PC-9 (cell line): ENCODE data around the gene ZDHHC11B. TPM values are rescaled to one million over a fixed set of nuclear protein-coding genes. Genes with fewer than 3 reads are reported as not detected.

Experiments
- BruUV-seq: library from RNA; stranded (reverse); fragments of 400-500 nt; replicated peaks from 2 replicates; lab custom pipeline; 2021; lab: Mats Ljungman, UMichigan
- CTCF ChIA-PET: fragments of 300-600 bp; sonication (Branson Sonifier 250); formaldehyde crosslinking; loops from one replicate; lab custom pipeline; 2022; ENCODE audit warnings: antibody characterized with exemption; lab: Charles Lee
- POLR2A ChIA-PET: fragments of 300-600 bp; sonication (Branson Sonifier 250); formaldehyde crosslinking; loops from one replicate; lab custom pipeline; 2022; ENCODE audit warnings: antibody characterized with exemption; ENCODE audit not compliant: unreplicated experiment; lab: Charles Lee
- DNase-seq, 2 experiments: peaks; one replicate each; pipeline versions ENCODE4 v3.0.0 to v3.0.0-alpha.2; 2015 to 2022; ENCODE audit warnings: mixed read lengths in 1 of 2
- H2AFZ ChIP-seq: fragments of 200-600 bp; sonication (generic); 2 replicates; pipeline ENCODE4 v1.8.1; 2017; ENCODE audit warnings: antibody characterized with exemption
- H3F3A ChIP-seq: fragments of 200-600 bp; sonication (generic); 2 replicates; pipeline ENCODE4 v1.8.1; 2017; ENCODE audit warnings: antibody characterized with exemption, mild to moderate bottlenecking, low read depth; ENCODE audit not compliant: insufficient read depth
- H3K27ac ChIP-seq: fragments of 200-600 bp; sonication (generic); 2 replicates; pipeline ENCODE4 v1.6.1; 2016; ENCODE audit warnings: mixed run types
- H3K27me3 ChIP-seq: fragments of 200-600 bp; sonication (generic); 2 replicates; pipeline ENCODE4 v1.6.1; 2016; ENCODE audit warnings: low read depth, mixed run types; ENCODE audit not compliant: insufficient read depth
- H3K36me3 ChIP-seq: fragments of 200-600 bp; sonication (generic); 2 replicates; pipeline ENCODE4 v1.6.1; 2016; ENCODE audit warnings: low read depth, mixed run types
- H3K4me1 ChIP-seq: fragments of 200-600 bp; sonication (generic); replicated peaks from 2 replicates; pipeline ENCODE4 v1.6.1; 2016; ENCODE audit warnings: mixed run types; ENCODE audit not compliant: insufficient read depth
- H3K4me2 ChIP-seq: fragments of 200-600 bp; sonication (generic); 2 replicates; pipeline ENCODE4 v1.6.1; 2017; ENCODE audit warnings: mixed run types
- H3K4me3 ChIP-seq: fragments of 200-600 bp; sonication (generic); 2 replicates; pipeline ENCODE4 v1.6.1; 2016; ENCODE audit warnings: mixed run types
- H3K79me2 ChIP-seq: fragments of 200-600 bp; sonication (generic); 2 replicates; pipeline ENCODE4 v1.6.1; 2017; ENCODE audit warnings: low read depth, mixed run types
- H3K9me2 ChIP-seq: fragments of 200-600 bp; sonication (generic); 2 replicates; pipeline ENCODE4 v1.8.1; 2017; ENCODE audit warnings: mild to moderate bottlenecking; ENCODE audit not compliant: insufficient read depth
- H3K9me3 ChIP-seq: fragments of 200-600 bp; sonication (generic); 2 replicates; pipeline ENCODE4 v1.8.1; 2016; ENCODE audit warnings: low read depth; ENCODE audit not compliant: insufficient read depth
- H4K20me1 ChIP-seq: fragments of 200-600 bp; sonication (generic); 2 replicates; pipeline ENCODE4 v1.8.1; 2017; ENCODE audit not compliant: insufficient read depth
- CTCF ChIP-seq: fragments of 200-600 bp; sonication (generic); conservative IDR thresholded peaks from 2 replicates; pipeline ENCODE4 v1.6.1; 2017; ENCODE audit warnings: mixed run types, antibody characterized with exemption, mild to moderate bottlenecking, moderate library complexity
- EZH2 ChIP-seq: fragments of 200-600 bp; sonication (generic); IDR thresholded peaks from 2 replicates; pipeline ENCODE4 v1.8.0; 2017; ENCODE audit warnings: antibody characterized with exemption, low read depth
- intact Hi-C: fragments of 100-400 bp; cut with micrococcal nuclease; formaldehyde crosslinking; loops from one replicate; pipeline ENCODE4 v1.10.0; 2022; ENCODE audit not compliant: unreplicated experiment
- total RNA-seq: library from RNA; stranded (reverse); gene quantifications from 2 replicates; pipeline ENCODE4 v1.2.3, GENCODE V29; 2021

ZDHHC11B gene
- total RNA-seq, 1 experiment from 2014 or later: 0.41 TPM

GRCh38 chr5:820245-820644 lies 35.7 kb upstream of the ZDHHC11B start:
- Histone ChIP-seq H3K4me2 (no peak overlapping the region), H3K79me2 (no peaks in the 10 kb centered on the region), H3K27me3 (peaks cover 90% of the 10 kb centered on the region), H3K9me2 (no peaks in the 10 kb centered on the region), H3K4me1 (no peaks in the 10 kb centered on the region), H3K36me3 (no peaks in the 10 kb centered on the region), H3K4me3 (no peak overlapping the region), H3F3A (no peaks in the 10 kb centered on the region), H4K20me1 (0 out of 2 replicates have a peak, but pooled peaks cover 5% of the 10 kb centered on the region), H2AFZ (no peak overlapping the region), H3K9me3 (no peaks in the 10 kb centered on the region), H3K27ac (no peak overlapping the region)
- TF ChIP-seq EZH2: no peak
- TF ChIP-seq CTCF: no peak
- CTCF ChIA-PET: no interaction called here
- POLR2A ChIA-PET: no interaction called here
- no TSS peak for BruUV-seq
- intact Hi-C loops: loop anchor here (10.0 kb wide), 1 partner anchor 145 kb away; no protein-coding TSS in a partner anchor
- DNase-seq: peak in 1 of 2 experiments; percentile 34

GRCh38 chr5:819078-819477 lies 34.5 kb upstream of the ZDHHC11B start:
- TF ChIP-seq EZH2: no peak
- no peak for TF ChIP-seq CTCF
- DNase-seq: no peak
- H3K4me2 ChIP-seq: no peak overlapping the region
- no peaks in the 10 kb centered on the region for H3F3A ChIP-seq
- no peaks in the 10 kb centered on the region for H3K79me2 ChIP-seq
- H3K9me3 ChIP-seq: no peaks in the 10 kb centered on the region
- no peak overlapping the region for H3K4me3 ChIP-seq
- no peaks in the 10 kb centered on the region for H3K9me2 ChIP-seq
- ChIA-PET CTCF (no interaction called here), POLR2A (no interaction called here)
- intact Hi-C loops: no loop called here
- BruUV-seq: no TSS peak
- no peak overlapping the region for H2AFZ ChIP-seq
- no peaks in the 10 kb centered on the region for H3K36me3 ChIP-seq
- no peak overlapping the region for H3K27ac ChIP-seq
- 0 out of 2 replicates have a peak, but pooled peaks cover 5% of the 10 kb centered on the region for H4K20me1 ChIP-seq
- H3K27me3 ChIP-seq: peaks cover 92% of the 10 kb centered on the region
- H3K4me1 ChIP-seq: no peaks in the 10 kb centered on the region

GRCh38 chr5:816176-816575 lies 31.6 kb upstream of the ZDHHC11B start:
- no peak overlapping the region for H3K27ac ChIP-seq

More at GRCh38 chr5:816176-816575, 31.6 kb upstream of the ZDHHC11B start:
- Histone ChIP-seq H4K20me1 (0 out of 2 replicates have a peak, but pooled peaks cover 5% of the 10 kb centered on the region), H3K9me2 (no peaks in the 10 kb centered on the region), H3F3A (no peaks in the 10 kb centered on the region), H3K4me3 (no peak overlapping the region), H3K27me3 (peaks cover 90% of the 10 kb centered on the region), H3K4me2 (no peak overlapping the region), H3K4me1 (no peaks in the 10 kb centered on the region), H3K79me2 (no peaks in the 10 kb centered on the region), H2AFZ (no peak overlapping the region), H3K36me3 (no peaks in the 10 kb centered on the region), H3K9me3 (no peaks in the 10 kb centered on the region)
- DNase-seq: no peak
- POLR2A ChIA-PET: no interaction called here
- BruUV-seq: no TSS peak
- intact Hi-C loops: no loop called here
- TF ChIP-seq EZH2: no peak
- no peak for TF ChIP-seq CTCF
- CTCF ChIA-PET: no interaction called here
